Psoas muscle (tissue), 8 donors: ENCODE results near the gene NR6A1. TPM values are rescaled to one million over a fixed set of nuclear protein-coding genes. Genes with fewer than 3 reads are reported as not detected.

Source experiments
- ATAC-seq, 4 donors: fragments of 200-7000 bp; cut with Tn5 transposase; one replicate each; pipeline ENCODE4 v1.9.1; 2020; ENCODE audit warnings: moderate library complexity in 3 of 4, mild to moderate bottlenecking in 2 of 4
- DNase-seq, 2 donors: peaks; one replicate each; pipeline ENCODE4 v3.0.0-alpha.2; 2020
- H3K27ac ChIP-seq: fragments of 200-600 bp; one replicate; pipeline ENCODE4 v1.8.0; 2022
- H3K27me3 ChIP-seq, 3 donors: fragments of 200-600 bp in 1 of 3; one replicate each; pipeline versions ENCODE4 v1.6.1 to v1.8.0; 2013 to 2022; ENCODE audit warnings: low read length in 2 of 3, mild to moderate bottlenecking in 2 of 3, moderate library complexity in 1 of 3; ENCODE audit not compliant: insufficient read depth in 3 of 3
- H3K36me3 ChIP-seq, 2 donors: fragments of 200-600 bp in 1 of 2; one replicate each; pipeline versions ENCODE4 v1.6.1 to v1.8.0; 2013 to 2022; ENCODE audit warnings: low read depth in 1 of 2, mild to moderate bottlenecking in 1 of 2, moderate library complexity in 1 of 2; ENCODE audit not compliant: insufficient read depth in 1 of 2
- H3K4me1 ChIP-seq: fragments of 200-600 bp; one replicate; pipeline ENCODE4 v1.8.0; 2022
- H3K4me3 ChIP-seq: fragments of 200-600 bp; one replicate; pipeline ENCODE4 v1.8.0; 2022; ENCODE audit warnings: mild to moderate bottlenecking
- H3K9me3 ChIP-seq: fragments of 200-600 bp; one replicate; pipeline ENCODE4 v1.8.0; 2022
- CTCF ChIP-seq: fragments of 200-600 bp; IDR thresholded peaks from one replicate; pipeline ENCODE4 v1.8.0; 2022; ENCODE audit warnings: antibody characterized with exemption
- WGBS, 3 donors: extraction: QIAGEN DNeasy Blood & Tissue Kit; methylation state at CpG; one replicate each; pipeline versions ENCODE4 v1.1.6 to v1.1.7; 2013; 5-methylcytosine and 5-hydroxymethylcytosine counted together
- intact Hi-C, 2 donors: fragments of 100-400 bp; cut with DNase I; formaldehyde crosslinking; loops; one replicate each; pipeline versions ENCODE4 v1.11.0 to v1.14.2; 2022
- polyA plus RNA-seq, 3 donors: library from polyadenylated mRNA; stranded (reverse); fragments of 200-250 nt; gene quantifications; one replicate each; pipeline ENCODE4 v1.2.3, GENCODE V29; 2013
- total RNA-seq, 4 donors: library from RNA; stranded (reverse); fragmentation: NEBNext Ultra II Directional in 2 of 4; extraction: Animal tissue kit (Norgen Biotek cat#: 25700) in 2 of 4; gene quantifications; one replicate each; pipeline versions ENCODE4 v1.2.1 to v1.2.4, GENCODE V29; 2021 to 2023
- donor health status: healthy with polysubstance abuse.
- donor health status: DM: no; HTN: no; CAD: no; lungs with moderate emphysema.
- donor health status: Bipolar disorder and iron deficiency.
- donor health status: healthy.
- donor health status: DM: yes; HTN: yes; CAD: no.
- donor health status: DM: no; HTN: no; CAD: no.
- donor health status: DM: no; HTN: no; CAD: no.
- donor health status: DM: yes; HTN: yes; CAD: no.

NR6A1 gene
- total and polyA plus RNA-seq, 7 donors: 0.32 to 2.6 (median 0.70) TPM

GRCh38 chr9:124799274-124800006 lies 28.3 kb upstream of the NR6A1 start:
- no peaks in the 10 kb centered on the region for H3K36me3 ChIP-seq
- TF ChIP-seq CTCF: no peak
- intact Hi-C loops: no loop called here
- peaks cover 49% of the 10 kb centered on the region for H3K4me1 ChIP-seq
- ATAC-seq: no peak
- no peak overlapping the region for H3K27ac ChIP-seq
- no peak for DNase-seq
- no peaks in the 10 kb centered on the region for H3K27me3 ChIP-seq
- WGBS, 3 donors: 81 to 83% (median 82%) methylated on average over 13 of the region's 13 CpGs
- no peaks in the 10 kb centered on the region for H3K9me3 ChIP-seq
- H3K4me3 ChIP-seq: no peak overlapping the region

DNA sequence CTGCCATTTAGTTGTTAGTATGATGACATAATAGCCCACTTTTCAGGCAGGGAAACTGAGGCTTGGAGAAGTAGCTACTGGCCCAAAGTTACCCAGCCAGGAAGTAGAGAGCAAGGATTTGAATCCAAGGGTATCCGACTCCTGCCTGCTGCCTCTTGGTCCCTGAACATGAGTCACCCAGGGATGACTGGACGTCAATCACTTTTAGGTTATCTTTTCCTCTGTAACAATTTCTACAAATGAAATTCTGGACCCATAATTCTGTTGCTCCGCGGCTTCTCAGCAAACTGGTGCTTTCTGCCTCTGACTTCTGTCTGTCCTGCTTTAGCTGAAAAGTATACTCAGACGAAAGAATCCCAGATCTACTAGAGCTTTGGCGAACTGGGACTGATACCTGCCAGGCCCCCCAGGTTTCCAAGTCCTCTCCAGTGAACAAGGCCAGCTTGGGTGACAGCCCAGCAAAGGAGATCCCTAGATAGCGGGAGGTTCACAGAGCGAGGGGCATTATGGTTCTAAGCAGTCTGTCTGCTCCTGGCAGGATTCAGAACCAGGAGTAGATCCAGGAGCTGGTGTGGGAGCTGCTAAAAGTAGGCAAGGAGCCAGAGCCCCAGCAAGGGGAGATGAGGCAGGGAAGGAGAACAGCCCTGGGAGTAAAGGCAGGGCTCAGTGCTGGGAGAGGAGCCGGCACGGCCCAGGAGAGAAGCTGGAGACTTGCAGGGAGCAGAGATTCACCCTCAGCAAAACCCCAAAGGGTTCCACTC lies 26.4 kb upstream of the NR6A1 start:
- WGBS, 3 donors: 31 to 45% (median 39%) methylated on average over 10 of the region's 10 CpGs
- Histone ChIP-seq H3K4me1 (peaks cover 51% of the 10 kb centered on the region), H3K27ac (peak overlapping the region; percentile 9), H3K9me3 (no peaks in the 10 kb centered on the region), H3K4me3 (no peak overlapping the region), H3K27me3 (no peaks in the 10 kb centered on the region), H3K36me3 (no peaks in the 10 kb centered on the region)
- intact Hi-C loops: no loop called here
- ATAC-seq: no peak
- no peak for TF ChIP-seq CTCF
- DNase-seq: no peak

GRCh38 chr9:124795881-124796431 lies 24.8 kb upstream of the NR6A1 start:
- no peak overlapping the region for H3K4me3 ChIP-seq

DNA sequence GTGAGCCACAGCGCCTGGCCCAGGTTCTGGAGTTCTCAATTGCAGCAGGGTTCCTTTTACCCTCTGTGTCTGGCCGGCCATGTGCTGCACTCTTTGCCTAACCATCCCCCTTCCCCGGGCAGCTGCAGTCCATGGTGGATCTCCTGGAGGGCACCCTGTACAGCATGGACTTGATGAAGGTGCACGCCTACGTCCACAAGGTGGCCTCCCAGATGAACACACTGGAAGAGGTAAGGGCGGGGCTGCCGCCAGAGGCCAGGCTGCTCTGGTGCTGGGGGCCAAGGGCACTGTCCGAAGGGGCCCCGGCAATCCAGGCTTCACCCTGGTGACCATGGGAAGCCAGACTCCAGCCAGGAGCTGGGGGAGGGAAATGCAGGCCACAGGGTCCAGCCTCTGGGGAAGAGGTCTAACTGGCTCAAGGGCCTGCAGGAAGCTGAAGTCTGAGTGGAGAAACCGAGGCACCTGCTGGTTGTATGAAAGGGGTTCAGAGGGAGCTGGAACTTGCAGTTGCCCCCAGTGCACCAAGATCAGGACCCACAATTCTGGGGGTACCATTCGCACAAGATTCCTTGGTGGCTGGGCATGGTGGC lies 23.9 kb upstream of the NR6A1 start:
- H3K27me3 ChIP-seq: no peaks in the 10 kb centered on the region
- no peaks in the 10 kb centered on the region for H3K36me3 ChIP-seq
- H3K4me1 ChIP-seq: peaks cover 39% of the 10 kb centered on the region
- peak; percentile 18 for TF ChIP-seq CTCF
- 51 to 65% (median 61%) methylated on average over 11 of the region's 11 CpGs for WGBS, 3 donors
- ATAC-seq (peak; percentile 60 to 68 (median 67)), DNase-seq (peak in 1 of 2 donors; percentile 75)
- H3K9me3 ChIP-seq: no peaks in the 10 kb centered on the region
- peak overlapping the region; percentile 6 for H3K27ac ChIP-seq
- H3K4me3 ChIP-seq: no peak overlapping the region
- intact Hi-C loops: no loop called here

More at GRCh38 chr9:124795881-124796431, 24.8 kb upstream of the NR6A1 start:
- DNase-seq (no peak), ATAC-seq (peak in 3 of 4 donors; percentile 13 to 41 (median 21))
- peaks cover 43% of the 10 kb centered on the region for H3K4me1 ChIP-seq
- WGBS, 3 donors: 40 to 51% (median 49%) methylated on average over 9 of the region's 9 CpGs
- H3K36me3 ChIP-seq: no peaks in the 10 kb centered on the region
- TF ChIP-seq CTCF: no peak
- intact Hi-C loops: no loop called here
- H3K27ac ChIP-seq: peak overlapping the region; percentile 37
- H3K27me3 ChIP-seq: no peaks in the 10 kb centered on the region
- H3K9me3 ChIP-seq: no peaks in the 10 kb centered on the region
